Frontal cortex (tissue), 4 donors: Measurements from ENCODE around the gene STPG1. TPM values are rescaled to one million over a fixed set of nuclear protein-coding genes. Genes with fewer than 3 reads are reported as not detected.
"Not testable (repeated sequence)": the region's sequence is repeated elsewhere in the genome, so short reads cannot be mapped to it uniquely, and the experiment has no call there.

Experiments
- DNase-seq, 2 donors: peaks; one replicate each; pipeline ENCODE4 v3.0.0; 2012; ENCODE audit warnings: low spot score in 2 of 2
- FAIRE-seq: peaks from 2 replicates; lab custom pipeline; 2012; peaks lifted over from hg19 to GRCh38; lab: Jason Lieb, UNC
- total RNA-seq: library from RNA; depleted of rRNA; stranded (reverse); fragments of >200 nt; gene quantifications from one replicate; pipeline ENCODE4 v1.2.3, GENCODE V29; 2014
- donor health status: control.
- donor health status: control.
- donor health status: control.

Gene STPG1, protein sequence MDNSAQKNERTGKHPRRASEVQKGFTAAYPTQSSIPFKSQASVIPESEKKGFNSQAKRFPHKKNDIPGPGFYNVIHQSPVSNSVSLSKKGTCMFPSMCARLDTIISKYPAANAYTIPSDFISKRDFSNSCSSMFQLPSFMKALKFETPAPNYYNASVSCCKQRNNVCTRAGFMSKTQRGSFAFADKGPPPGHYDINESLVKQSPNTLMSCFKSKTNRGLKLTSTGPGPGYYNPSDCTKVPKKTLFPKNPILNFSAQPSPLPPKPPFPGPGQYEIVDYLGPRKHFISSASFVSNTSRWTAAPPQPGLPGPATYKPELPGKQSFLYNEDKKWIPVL
- total RNA-seq, result 2.9 TPM

DNA sequence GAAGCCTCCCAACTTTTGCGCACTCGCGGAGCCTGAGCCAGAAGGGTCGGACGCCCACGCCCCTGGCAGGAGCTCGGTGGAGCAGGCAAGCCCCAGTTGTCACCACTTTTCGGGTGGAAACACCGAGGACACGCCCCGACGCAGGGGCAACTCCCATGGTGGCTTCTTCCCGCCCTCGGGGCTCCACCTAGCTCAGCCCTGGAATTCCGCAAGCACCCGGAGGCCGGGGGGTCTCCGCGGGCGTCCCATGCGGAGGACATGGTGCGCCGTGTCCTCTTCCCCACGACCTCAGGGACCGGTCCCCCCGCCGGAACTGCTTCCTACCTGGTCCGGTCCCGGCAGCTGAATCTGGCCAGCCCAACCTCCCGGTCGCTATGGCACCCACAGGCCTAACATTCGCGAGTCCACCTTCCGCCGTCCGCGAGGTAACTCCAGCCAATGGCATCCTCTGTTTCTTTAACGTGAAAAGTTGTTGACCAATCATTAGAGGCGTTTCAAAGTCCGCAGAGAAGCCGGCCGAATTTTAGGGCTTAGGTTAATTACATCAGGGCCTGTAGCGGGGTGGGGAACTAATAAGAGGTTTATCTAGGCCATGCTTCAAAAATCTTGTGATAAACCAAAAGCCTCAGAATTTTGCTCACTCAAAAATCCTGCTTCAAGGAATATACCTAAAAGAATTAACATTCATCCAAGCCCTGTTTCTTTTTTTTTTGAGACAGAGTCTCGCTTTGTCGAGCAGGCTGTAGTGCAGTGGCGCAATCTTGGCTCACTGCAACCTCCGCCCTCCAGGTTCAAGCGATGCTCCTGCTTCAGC, at the start of gene STPG1:
Gene STPG1 (minus strand): TSS at position 433 of the 814 bp plus-strand sequence. CDS start 12,394 bp downstream, outside the sequence.
- FAIRE-seq (no peak), DNase-seq (peak; percentile 54 to 81)

DNA sequence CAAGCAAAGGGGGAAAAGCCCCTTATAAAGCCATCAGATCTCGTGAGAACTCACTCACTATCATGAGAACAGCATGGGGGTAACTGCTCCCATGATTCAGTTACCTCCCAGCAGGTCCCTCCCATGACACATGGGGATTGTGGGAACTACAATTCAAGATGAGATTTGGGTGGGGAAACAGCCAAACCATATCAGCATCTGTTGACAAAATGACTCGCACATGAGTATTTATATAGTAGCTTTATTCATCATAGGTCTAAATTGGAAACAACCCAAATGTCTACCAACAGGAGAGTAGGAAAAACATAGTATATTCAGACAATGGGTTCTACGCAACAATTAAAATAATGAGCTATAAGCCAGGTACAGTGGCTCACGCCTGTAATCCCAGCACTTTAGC, 48.5 kb upstream of the STPG1 start:
- FAIRE-seq, DNase-seq: not testable (repeated sequence)

DNA sequence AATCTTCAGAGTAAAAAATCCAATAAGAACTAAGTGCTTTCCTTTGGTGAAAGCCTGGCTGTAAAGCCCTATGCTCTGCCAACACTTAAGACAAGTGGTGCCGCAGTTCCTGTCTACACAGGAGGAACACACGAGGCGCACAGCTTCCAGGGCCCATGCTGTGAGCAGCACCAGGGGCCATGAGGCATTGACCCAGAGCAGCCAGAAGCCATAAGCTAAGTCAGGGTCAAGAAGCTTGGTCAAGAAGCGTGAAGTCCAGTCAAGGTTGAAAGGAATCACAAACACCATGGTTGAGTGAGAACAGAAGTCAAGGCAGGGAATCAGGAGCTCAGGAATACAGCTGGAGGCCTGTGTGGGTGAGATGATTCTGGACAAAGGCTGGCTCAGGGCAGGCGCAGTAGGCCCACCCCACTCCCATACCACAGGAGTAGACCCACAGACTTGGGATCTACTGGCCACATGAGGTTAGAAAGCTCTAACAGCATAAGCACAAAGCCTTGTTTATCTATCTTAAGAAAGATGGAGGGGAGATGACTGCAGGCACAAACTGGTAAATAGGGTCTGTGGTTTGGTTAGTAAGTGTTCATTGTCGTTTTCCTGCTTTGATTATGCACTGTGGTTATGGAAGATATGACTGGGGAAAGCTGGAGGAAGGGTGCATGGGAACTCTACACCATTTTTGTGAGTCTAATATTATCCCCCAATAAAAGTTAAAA, 46.1 kb upstream of the STPG1 start:
- no peak for FAIRE-seq

DNA sequence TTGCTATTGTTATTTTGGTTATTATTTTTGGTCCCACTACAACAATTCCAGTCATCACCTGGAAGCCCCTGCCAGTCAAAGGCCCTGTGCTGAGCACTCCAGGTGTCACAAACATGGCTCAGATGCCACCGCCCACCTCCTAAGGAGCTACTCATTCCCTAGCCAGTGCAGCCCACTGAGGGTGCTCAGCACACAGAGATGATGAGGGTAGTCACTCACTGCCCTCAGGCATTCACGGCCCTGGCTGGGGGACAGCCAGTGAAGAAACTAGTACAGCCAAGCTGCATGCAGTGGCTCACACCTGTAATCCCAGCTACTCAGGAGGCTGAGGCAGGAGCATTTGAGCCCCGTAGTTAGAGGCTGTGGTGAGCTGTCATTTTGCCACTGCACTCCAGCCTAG, 44.3 kb upstream of the STPG1 start:
- DNase-seq (no peak), FAIRE-seq (no peak)

More for the DNA sequence above, 46.1 kb upstream of the STPG1 start:
- DNase-seq, result no peak

DNA sequence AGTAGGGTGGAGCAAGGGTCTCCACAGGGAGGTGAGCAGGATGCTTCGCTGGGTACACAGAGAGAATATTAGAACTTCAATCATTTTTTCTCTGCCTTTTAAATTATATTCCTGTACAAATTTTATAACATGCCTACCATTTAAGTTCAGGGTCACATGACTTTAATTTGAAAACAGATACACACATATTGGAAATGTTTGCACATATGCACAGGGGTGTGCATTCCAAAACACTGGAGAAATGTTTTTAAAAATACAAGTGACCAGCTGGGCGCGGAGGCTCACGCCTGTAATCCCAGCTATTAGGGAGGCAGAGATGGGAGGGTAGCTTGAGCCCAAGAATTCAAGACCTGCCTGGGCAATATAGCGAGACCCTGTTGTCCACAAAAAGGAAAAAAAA, 41.7 kb upstream of the STPG1 start:
- no peak for FAIRE-seq
- DNase-seq, result no peak

DNA sequence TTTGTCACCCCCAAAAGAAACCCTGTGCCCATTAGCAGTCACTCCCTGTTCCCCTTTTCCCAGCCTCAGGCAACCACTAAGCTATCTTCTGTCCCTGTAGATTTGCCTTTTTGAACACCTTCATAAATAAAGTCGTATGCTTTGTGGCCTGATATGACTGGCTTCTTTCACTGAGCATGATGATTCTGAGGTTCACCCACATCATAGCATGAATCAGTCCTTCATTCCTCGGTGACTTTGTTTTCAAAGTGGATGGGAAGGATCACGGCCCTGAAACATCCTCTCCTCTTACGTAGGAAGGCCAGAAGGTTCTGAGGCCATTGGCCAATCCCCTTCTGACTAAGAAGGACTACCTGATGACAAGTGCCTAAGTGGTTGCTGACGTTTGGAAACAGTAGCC, 41.1 kb upstream of the STPG1 start:
- FAIRE-seq (no peak), DNase-seq (no peak)

DNA sequence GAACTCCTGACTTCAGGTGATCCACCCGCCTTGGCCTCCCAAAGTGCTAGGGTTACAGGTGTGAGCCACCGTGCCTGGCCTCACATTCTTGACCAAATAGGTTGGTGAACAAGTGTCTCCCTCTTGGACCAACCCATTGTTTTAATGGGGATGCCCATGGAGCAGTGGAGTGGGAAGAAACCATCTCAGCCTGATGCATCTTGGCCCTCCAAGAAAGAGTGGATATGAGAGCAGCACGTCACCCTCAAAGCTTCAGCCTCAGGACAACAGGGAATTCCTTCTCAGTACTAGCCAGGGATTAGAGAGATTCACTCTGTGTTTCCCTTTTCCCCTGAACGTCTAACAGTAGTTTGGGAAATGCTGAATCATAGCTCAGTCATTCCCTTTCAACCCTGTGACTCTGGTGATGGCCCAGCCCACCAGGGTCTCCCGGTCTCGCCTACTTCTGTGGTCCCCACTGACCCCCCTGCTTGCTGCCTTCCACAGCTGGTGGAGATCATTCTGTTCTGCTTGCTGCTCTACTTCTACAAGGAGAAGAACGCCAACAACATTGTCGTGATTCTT, 39.4 kb upstream of the STPG1 start:
- DNase-seq, result no peak
- FAIRE-seq, result no peak

DNA sequence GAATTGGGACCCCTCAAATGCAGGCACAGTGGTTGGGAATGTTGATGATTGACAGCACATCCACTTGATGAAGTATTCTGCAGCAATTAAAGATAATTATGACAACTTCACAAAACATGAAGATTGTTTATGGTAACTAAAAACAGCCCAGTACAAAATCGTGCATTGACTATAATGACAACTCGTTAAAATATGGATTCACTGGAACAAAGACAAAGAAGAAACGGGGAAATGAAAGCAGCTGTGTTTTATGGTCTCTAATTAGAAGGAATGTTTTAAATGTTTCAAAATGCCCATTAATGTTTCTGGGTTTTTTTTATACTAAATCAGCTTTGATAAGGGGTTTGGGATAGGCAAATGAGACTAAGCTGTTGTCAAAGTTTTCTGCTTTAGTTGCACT, 38.2 kb upstream of the STPG1 start:
- no peak for FAIRE-seq

DNA sequence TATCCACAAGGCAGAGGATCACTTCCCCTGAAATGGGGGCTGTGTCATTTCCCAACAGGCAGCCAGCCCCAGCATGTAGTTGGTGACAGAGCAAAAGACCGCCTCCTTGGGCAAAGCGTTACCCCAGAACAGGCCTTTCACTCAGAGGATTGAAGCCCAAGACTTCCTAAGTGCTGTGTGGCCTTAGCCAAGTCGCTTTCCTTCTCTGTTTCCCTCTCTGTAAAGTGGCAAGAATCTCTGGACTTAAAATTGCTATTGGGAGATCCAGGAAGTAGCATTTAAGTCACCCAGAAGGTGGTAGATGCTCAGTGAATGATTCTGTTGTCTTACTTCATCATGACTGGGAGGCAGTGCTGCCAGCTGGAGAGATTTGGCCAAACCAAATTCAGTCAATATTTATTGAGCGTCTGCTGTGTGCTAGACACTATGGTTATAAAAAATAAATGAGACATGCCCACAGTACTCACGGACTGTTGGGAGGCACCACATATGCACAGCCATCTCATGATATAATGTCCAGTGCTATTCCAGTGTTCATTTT, 37.3 kb upstream of the STPG1 start:
- no peak for DNase-seq
- no peak for FAIRE-seq

More for the DNA sequence above, 38.2 kb upstream of the STPG1 start:
- no peak for DNase-seq

DNA sequence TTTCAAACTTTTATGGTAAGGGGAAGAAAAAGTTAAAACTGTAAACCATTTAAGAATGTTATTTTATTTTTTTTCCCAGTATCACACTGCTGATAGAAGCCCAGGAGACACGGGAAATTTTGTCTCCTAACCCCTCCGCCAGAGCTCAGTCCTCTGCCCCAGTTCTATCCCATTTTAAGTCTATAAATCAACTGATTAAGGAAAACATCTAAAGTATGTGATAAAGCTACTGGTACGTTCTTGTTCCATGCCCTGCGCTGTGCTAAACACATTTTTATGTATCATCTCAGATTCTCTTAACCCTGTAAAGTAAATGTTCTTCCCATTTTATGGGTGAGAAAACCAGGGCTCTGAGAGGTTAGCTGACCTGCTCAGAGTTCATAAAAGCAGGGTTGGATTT, 36.7 kb upstream of the STPG1 start:
- FAIRE-seq, result no peak

DNA sequence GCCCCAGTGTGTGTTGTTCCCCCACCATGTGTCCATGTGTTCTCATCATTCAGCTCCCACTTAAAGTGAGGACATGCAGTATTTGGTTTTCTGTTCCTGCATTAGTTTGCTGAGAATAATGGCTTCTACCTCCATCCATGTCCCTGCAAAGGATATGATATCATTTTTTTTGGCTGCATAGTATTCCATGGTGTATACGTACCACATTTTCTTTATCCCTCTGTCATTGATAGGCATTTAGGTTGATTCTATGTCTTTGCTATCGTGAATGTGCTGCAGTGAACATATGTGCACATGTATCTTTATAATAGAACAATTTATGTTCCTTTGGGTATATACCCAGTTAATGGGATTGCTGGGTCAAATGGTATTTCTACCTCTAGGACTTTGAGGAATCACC, 32.9 kb upstream of the STPG1 start:
- not testable (repeated sequence) for DNase-seq, FAIRE-seq

More for the DNA sequence above, 36.7 kb upstream of the STPG1 start:
- DNase-seq, result no peak

DNA sequence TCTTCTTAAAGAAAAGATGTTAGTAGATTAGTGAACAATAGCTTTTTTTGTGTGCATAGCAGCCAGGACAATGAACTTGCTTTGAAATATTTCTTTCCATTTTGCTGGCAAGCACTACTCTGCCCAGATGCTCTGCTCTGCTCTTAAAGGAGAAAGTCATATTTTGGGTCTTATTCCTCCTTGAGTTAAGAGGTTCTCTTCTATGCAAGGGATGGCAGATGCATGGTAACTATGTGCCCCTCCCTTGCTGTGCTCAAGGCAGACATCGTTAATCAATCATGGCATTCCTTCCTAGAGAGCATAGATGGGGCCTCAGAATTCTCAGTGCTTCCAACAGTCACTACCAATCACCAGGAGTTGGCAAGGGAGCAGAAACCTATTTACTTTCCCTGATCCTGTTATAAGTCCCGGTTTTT, 29.7 kb upstream of the STPG1 start:
- DNase-seq, result no peak
- FAIRE-seq, result no peak

DNA sequence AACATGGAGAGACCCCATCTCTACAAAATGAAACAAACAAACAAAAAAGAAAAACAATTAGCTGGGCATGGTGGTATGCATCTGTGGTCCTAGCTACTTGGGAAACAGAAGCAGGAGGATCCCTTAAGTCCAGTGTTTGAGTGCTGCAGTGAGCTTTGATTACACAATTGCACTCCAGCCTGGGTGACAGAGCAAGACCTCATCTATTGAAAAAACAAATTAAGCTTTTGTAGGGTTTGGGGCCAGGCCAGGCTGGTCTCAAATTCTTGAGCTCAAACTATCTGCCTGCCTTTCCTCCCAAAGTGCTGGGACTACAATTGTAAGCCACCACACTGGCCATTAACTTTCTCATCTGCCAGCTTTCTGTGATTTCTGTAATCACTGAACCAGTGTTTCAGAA, 29.2 kb upstream of the STPG1 start:
- DNase-seq (no peak), FAIRE-seq (no peak)

DNA sequence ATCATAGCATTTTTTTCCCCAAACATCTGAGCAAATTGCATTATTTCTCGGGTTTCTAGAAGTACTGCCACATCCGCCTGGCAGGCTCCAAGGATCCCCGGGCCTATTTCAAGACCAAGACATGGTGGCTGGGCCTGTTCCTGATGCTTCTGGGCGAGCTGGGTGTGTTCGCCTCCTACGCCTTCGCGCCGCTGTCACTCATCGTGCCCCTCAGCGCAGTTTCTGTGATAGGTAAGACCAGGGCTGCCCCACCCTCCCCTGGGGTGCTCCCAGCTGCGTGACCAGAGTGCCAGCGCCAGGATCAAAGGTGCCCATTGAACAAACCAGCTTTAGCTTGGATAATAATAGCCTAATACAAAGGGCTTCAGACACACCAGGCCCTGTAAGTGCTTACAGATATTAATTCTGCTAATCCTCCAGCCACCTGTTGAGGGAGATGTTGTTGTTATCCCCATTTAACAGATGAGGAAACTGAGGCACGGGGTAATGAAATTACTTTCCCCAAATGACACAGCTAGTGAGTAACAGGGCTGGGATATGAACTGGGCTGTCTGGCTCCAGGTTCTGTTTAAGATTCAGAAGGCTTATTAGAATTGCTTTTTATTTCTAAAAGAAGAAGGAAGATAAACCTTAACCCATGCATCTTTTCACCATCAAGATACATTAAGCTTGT, 28.6 kb upstream of the STPG1 start:
- FAIRE-seq (no peak), DNase-seq (no peak)

DNA sequence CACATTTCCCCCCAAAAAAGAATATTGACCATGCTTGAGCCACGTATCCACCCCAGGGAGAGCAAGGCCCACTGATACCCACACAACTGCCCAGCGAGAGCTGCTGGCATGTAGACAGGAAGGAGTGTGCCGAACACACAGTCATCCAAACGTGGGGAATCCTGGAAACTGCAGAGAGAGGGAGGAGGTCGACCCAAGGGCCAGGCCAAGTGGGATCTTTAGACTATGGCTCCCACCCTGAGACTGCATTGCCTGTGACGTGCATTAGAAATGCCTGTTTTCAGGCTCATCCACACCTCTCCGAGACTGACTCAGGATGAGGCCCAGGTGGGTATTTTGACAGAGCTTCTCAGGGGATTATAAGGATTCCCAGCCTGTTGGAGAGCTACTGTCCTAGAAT, 27.9 kb upstream of the STPG1 start:
- no peak for DNase-seq
- no peak for FAIRE-seq

DNA sequence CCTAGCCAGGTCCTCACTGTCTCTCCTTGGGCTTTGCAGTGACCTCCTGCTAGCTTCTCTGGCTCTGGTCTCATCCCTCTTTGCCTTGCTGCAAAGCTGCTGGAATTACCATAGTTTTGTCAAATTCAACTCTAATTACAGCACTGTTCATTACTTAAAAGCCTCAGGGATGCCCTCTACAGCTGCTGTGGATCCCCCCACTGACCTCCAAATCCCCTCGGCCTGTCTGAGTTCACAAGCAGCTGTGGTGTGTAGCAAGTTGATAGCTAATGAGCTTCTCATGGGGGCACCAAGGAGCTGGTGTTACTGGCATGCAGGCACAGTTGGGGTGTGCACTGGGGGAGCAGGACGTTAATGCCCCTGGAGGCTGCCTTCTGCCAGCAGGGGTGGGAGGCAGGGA, 26.9 kb upstream of the STPG1 start:
- no peak for DNase-seq
- FAIRE-seq, result no peak

DNA sequence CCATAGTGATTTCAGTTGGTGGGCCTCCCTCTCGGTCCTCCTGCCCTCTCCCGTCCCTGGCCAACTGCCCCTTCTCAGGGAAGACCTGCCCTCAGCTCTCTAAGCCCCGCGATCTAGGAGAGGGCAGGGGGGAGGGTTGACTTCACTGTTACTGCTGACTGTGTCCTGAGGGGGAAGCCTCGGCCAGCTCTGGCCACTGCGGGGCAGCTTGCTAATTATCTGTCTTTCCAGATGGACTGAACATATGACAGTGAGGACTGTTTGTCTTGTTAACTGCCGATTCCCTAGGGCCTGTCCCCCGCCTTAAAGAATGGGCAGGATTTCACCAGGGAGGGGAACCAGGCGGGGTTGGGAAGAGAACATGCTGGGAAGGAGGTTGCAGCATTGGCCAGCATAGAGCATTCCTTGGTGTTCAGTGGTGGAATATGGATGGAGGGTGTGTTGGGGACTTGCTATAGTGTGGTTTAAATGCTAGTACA, 24.9 kb upstream of the STPG1 start:
- no peak for DNase-seq
- no peak for FAIRE-seq

DNA sequence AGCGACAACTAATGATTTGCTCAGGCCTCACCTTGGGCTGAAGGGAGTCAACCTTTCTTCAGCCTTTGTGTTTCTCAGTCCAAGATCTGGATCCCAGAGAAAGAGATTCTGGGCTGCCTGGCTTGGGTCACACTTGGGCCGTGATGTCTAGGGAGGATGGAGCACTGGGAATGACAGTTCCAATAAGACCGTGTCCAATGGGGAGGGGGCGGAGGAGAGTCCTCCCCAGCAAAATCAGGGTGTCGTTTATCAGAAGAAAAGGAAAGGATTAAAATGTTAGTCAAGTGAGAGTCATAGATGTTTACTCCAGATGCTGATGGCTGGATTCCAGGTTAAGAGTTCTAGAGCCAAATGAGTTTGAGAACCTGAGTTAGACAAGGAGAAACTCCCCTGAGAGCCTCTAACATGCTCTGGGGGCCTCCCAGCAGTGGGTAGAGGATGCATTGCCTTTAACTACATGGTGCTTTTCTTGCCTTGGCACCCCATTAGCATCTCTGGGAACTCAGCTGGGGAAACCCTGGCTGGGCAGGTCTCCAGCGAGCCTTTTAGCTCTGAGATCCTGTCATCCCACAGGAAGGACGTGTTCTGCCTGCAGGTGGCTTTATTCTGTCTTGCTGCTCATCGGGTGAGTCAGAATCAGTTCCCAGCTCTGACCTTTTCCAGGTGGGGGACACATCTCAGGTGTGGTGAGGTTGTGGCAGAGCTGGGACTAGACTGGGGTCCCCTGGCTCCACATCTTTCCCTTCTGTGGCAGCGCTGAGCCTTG, 24.2 kb upstream of the STPG1 start:
- FAIRE-seq, result no peak
- DNase-seq, result no peak
